D721Med (cell line): ENCODE data around the gene GSE1.

Experiments
- DNase-seq: peaks from one replicate; pipeline ENCODE4 v3.0.0; 2011; ENCODE audit warnings: low spot score; ENCODE audit not compliant: insufficient read length
- FAIRE-seq: peaks from 2 replicates; lab custom pipeline; 2011; peaks lifted over from hg19 to GRCh38; lab: Jason Lieb, UNC
- TF ChIP-seq, protein P1 (sequence below): IDR thresholded peaks from 2 replicates; pipeline ENCODE4 v1.5.1; 2012; ENCODE audit warnings: mild to moderate bottlenecking, control low read depth; ENCODE audit not compliant: insufficient read depth; ENCODE audit errors: missing control alignments

GSE1 gene

DNA sequence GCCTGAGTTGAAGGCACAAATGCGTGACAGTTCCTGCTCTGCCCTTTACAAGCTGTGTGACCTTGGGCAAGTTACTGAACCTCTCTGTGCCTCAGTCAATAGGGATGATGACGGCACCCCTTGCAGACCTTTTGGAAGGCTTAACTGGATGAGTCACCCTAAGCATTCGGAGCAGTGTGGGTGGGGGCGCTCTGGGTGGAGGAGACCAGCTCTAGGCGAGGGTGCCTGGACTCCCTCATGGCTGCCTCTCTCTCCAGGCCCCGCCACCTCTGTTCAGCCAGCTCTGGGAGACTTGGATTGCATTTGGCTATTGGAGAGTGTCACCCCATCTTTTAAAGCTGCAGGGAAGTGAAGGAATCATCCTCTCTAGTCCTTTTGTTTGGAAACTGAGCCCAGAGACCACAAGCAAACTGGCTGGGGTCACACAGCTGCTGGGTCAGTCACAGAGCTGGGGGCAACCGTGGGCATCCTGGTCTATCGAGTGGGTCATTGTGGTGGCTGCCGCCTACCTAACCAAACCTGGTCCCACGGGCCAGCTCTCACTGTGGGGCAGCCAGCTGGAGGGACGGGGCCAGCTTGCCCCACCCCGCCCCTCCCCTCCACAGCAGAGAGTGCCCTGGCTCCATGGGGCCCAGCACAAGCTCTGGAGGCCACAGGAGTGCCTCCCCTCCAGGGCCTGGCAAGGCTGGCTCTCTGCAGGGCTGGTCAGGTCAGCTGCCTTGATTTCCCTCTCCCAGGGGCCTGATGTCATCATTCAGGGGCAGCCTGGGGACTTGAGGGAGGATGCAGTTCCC lies 20.2 kb upstream of the GSE1 start:
- DNase-seq, result no peak
- TF ChIP-seq, protein P1, sequence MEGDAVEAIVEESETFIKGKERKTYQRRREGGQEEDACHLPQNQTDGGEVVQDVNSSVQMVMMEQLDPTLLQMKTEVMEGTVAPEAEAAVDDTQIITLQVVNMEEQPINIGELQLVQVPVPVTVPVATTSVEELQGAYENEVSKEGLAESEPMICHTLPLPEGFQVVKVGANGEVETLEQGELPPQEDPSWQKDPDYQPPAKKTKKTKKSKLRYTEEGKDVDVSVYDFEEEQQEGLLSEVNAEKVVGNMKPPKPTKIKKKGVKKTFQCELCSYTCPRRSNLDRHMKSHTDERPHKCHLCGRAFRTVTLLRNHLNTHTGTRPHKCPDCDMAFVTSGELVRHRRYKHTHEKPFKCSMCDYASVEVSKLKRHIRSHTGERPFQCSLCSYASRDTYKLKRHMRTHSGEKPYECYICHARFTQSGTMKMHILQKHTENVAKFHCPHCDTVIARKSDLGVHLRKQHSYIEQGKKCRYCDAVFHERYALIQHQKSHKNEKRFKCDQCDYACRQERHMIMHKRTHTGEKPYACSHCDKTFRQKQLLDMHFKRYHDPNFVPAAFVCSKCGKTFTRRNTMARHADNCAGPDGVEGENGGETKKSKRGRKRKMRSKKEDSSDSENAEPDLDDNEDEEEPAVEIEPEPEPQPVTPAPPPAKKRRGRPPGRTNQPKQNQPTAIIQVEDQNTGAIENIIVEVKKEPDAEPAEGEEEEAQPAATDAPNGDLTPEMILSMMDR, result no peak
- FAIRE-seq, result no peak

DNA sequence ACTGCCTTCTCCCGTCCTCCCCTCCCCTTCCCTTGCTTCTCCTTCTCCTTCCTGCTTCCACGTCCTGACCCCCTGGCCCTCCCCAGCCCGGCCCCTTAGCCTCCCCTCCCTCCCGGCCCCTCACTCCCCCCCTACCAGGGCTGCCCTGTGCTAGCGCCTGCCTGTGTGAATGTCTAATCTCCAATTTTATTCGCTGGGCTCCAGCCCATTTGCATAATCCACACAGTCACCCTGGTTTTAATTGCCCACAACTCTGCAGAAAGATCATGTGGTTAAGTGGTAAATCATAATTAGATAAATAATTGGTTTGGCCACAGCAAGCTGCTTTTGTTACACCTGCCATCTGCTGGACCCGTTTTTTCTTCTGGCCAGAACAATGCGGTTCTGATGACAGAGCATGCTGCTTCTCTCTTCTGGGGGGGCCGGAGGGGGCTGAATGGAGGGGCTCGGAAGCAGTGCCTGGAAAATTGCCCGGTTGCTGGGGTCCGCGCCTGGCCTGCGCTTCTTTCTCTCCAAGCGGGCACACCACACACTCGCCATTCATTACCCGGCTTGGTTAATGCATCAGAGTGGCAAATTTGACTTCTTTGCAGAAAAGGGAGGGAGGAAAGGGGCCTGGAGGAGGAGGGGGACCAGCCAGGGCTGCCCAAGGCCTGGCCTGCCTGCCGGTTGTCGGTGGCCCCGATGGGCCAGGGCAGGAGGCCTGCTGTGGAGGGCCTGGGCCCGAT lies 19.5 kb upstream of the GSE1 start:
- TF ChIP-seq, protein P1, result peak; percentile 11

DNA sequence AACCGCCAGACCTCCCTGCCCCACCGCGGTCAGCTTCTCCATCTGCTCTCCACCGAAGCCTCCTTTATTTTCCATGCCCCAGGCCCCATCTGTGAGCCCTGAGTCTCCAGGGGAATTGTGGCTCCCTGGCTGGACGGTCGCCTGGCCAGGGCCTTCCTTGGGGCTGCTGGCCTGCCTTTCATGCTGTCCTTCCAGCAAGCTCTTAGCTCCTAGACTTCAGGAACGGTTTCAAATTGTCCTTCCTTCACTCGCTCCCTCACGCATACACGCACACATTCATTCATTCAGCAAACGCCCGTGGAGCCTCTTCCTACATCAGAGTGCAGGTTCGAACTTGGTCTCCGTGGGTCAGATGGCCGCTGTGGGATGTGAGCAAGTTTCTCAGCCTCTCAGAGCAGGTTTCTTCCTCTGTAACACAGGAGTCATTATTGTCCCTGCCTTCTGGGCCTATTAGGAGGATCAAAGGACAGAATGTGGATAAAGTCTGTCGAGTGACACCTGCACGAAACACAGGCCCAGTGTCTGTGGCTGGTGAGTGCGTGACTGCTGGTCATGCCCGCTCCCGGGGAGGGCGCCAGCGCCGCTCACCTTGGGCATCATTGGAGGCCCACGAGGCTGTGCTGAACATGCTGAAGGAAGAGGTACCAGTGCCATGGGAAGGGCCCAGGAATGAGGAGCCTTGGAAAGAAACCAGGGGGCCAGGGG lies 18.7 kb upstream of the GSE1 start:
- DNase-seq (no peak), FAIRE-seq (no peak)
- TF ChIP-seq, protein P1, result no peak

More for the DNA sequence above, 19.5 kb upstream of the GSE1 start:
- FAIRE-seq, result no peak
- DNase-seq, result peak; percentile 57

DNA sequence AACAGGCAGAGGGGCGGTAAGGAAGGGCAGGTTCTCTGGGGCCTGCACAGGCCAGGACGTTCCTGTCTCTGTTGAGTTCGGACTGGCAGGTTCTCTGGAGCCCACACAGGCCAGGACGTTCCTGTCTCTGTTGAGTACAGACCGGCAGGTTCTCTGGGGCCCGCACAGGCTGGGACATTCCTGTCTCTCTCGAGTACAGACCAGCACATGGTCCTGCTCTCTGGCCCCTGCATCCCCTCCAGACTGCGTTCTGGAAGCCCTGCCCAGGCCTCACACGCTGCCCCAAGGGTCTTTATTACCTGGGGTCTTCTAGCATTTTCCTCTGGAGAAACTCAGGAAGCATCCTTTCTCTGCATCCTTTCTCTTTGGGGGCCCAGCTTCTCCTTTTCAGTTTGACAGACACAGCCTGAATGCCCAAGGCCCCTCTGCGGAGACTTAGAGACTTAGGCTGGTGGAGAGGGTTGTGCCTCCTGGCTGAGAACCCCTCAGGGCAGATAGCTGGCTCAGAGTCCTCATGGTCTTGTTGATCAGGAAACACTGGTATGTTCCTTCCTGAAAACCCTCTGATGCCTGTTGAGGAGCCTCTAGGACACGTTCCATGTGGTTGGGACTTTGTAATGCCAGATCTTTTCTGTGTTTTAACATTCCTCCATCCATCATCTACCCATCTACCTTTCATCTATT lies 18.0 kb upstream of the GSE1 start:
- DNase-seq (no peak), FAIRE-seq (no peak)
- TF ChIP-seq, protein P1, result no peak

DNA sequence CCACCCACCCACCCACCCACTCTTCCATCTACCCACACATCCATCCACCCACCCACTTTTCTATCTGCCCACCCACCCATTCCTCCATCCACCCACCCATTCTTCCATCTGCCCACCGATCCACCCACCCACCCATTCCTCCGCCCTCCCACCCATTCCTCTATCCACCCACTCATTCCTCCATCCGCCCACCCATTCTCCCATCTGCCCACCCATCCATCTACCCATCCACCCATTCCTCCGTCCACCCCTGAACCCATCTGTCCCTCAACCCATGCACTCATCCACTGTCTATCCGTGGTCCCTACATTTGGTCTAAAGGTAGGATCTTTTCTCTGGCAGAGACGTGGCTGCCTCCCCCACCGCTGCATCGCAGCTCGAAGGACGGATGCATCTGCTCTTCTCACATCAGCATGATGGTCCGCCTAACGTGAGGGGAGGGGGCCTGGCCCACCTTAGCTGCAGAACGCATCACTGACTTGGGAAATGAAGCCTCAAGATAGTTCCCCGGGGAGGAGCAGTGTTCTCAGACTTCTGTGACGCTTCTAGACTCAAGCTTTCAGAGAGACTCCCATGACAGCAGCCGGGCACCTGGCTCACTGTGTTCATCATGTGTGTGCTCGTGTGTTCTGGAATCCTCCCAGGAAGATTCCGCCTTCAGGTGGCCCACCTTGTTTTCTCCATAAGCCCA lies 17.2 kb upstream of the GSE1 start:
- TF ChIP-seq, protein P1, result no peak
- DNase-seq, result no peak
- FAIRE-seq, result no peak

DNA sequence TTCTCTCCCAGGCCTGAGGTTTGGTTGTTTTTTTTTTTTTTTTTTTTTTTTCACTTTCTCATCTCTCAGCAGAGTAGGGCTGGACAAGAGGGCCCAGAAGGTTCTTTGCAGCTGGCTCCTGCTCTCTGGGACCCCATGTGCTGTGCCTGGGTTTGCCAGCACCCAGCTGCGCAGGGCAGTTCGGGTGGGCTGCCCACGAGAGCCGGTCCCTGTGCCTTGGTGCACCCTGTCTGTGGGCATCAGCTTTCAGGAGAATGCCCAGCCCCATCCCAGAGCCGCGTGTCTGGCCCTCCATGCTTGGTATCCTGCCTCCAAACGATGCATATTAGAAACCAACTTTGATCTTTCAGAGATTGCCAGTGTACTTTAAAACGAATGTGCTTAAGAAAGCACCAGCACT lies 15.0 kb upstream of the GSE1 start:
- FAIRE-seq (no peak), DNase-seq (no peak)
- TF ChIP-seq, protein P1, result no peak
